ENCODE data around the gene CEMP1.
"Not testable (repeated sequence)": the region's sequence is repeated elsewhere in the genome, so short reads cannot be mapped to it uniquely, and the experiment has no call there.

DNA sequence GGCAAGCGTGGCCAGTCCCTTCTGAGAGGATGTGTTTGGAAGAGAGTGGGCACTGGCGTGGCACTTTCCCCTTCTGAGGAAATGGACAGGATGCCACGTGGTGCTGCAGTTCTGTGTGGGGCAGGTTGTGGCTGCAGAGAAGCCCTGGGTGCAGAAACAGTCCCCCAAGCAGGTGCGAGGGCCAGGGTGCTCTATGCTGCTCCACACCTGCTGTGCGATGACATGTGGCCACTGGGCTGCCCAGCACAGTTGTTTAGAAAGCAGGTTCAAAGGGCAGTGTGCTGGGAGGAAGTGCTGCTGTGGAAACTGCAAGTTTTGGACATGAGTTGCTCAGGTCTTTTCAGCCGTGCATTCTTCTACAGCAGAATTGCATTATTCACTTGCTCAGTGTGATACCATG, 10.2 kb upstream of the CEMP1 start:
- TF ChIP-seq POLR2AphosphoS5 (IDR thresholded peaks at IDR 0.05) = not testable (repeated sequence)
- TF ChIP-seq, protein P1, sequence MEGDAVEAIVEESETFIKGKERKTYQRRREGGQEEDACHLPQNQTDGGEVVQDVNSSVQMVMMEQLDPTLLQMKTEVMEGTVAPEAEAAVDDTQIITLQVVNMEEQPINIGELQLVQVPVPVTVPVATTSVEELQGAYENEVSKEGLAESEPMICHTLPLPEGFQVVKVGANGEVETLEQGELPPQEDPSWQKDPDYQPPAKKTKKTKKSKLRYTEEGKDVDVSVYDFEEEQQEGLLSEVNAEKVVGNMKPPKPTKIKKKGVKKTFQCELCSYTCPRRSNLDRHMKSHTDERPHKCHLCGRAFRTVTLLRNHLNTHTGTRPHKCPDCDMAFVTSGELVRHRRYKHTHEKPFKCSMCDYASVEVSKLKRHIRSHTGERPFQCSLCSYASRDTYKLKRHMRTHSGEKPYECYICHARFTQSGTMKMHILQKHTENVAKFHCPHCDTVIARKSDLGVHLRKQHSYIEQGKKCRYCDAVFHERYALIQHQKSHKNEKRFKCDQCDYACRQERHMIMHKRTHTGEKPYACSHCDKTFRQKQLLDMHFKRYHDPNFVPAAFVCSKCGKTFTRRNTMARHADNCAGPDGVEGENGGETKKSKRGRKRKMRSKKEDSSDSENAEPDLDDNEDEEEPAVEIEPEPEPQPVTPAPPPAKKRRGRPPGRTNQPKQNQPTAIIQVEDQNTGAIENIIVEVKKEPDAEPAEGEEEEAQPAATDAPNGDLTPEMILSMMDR (IDR thresholded peaks at IDR 0.05) = not testable (repeated sequence)
